PC-9 (cell line): ENCODE results near the gene PLOD2. TPM values are rescaled to one million over a fixed set of nuclear protein-coding genes. Genes with fewer than 3 reads are reported as not detected.

ENCODE experiments used
- BruUV-seq: library from RNA; stranded (reverse); fragments of 400-500 nt; replicated peaks from 2 replicates; lab custom pipeline; 2021; lab: Mats Ljungman, UMichigan
- CTCF ChIA-PET: fragments of 300-600 bp; sonication (Branson Sonifier 250); formaldehyde crosslinking; loops from one replicate; lab custom pipeline; 2022; ENCODE audit warnings: antibody characterized with exemption; lab: Charles Lee
- POLR2A ChIA-PET: fragments of 300-600 bp; sonication (Branson Sonifier 250); formaldehyde crosslinking; loops from one replicate; lab custom pipeline; 2022; ENCODE audit warnings: antibody characterized with exemption; ENCODE audit not compliant: unreplicated experiment; lab: Charles Lee
- DNase-seq, 2 experiments: peaks; one replicate each; pipeline versions ENCODE4 v3.0.0 to v3.0.0-alpha.2; 2015 to 2022; ENCODE audit warnings: mixed read lengths in 1 of 2
- H2AFZ ChIP-seq: fragments of 200-600 bp; sonication (generic); 2 replicates; pipeline ENCODE4 v1.8.1; 2017; ENCODE audit warnings: antibody characterized with exemption
- H3F3A ChIP-seq: fragments of 200-600 bp; sonication (generic); 2 replicates; pipeline ENCODE4 v1.8.1; 2017; ENCODE audit warnings: antibody characterized with exemption, mild to moderate bottlenecking, low read depth; ENCODE audit not compliant: insufficient read depth
- H3K27ac ChIP-seq: fragments of 200-600 bp; sonication (generic); 2 replicates; pipeline ENCODE4 v1.6.1; 2016; ENCODE audit warnings: mixed run types
- H3K27me3 ChIP-seq: fragments of 200-600 bp; sonication (generic); 2 replicates; pipeline ENCODE4 v1.6.1; 2016; ENCODE audit warnings: low read depth, mixed run types; ENCODE audit not compliant: insufficient read depth
- H3K36me3 ChIP-seq: fragments of 200-600 bp; sonication (generic); 2 replicates; pipeline ENCODE4 v1.6.1; 2016; ENCODE audit warnings: low read depth, mixed run types
- H3K4me1 ChIP-seq: fragments of 200-600 bp; sonication (generic); replicated peaks from 2 replicates; pipeline ENCODE4 v1.6.1; 2016; ENCODE audit warnings: mixed run types; ENCODE audit not compliant: insufficient read depth
- H3K4me2 ChIP-seq: fragments of 200-600 bp; sonication (generic); 2 replicates; pipeline ENCODE4 v1.6.1; 2017; ENCODE audit warnings: mixed run types
- H3K4me3 ChIP-seq: fragments of 200-600 bp; sonication (generic); 2 replicates; pipeline ENCODE4 v1.6.1; 2016; ENCODE audit warnings: mixed run types
- H3K79me2 ChIP-seq: fragments of 200-600 bp; sonication (generic); 2 replicates; pipeline ENCODE4 v1.6.1; 2017; ENCODE audit warnings: low read depth, mixed run types
- H3K9me2 ChIP-seq: fragments of 200-600 bp; sonication (generic); 2 replicates; pipeline ENCODE4 v1.8.1; 2017; ENCODE audit warnings: mild to moderate bottlenecking; ENCODE audit not compliant: insufficient read depth
- H3K9me3 ChIP-seq: fragments of 200-600 bp; sonication (generic); 2 replicates; pipeline ENCODE4 v1.8.1; 2016; ENCODE audit warnings: low read depth; ENCODE audit not compliant: insufficient read depth
- H4K20me1 ChIP-seq: fragments of 200-600 bp; sonication (generic); 2 replicates; pipeline ENCODE4 v1.8.1; 2017; ENCODE audit not compliant: insufficient read depth
- EZH2 ChIP-seq: fragments of 200-600 bp; sonication (generic); IDR thresholded peaks from 2 replicates; pipeline ENCODE4 v1.8.0; 2017; ENCODE audit warnings: antibody characterized with exemption, low read depth
- intact Hi-C: fragments of 100-400 bp; cut with micrococcal nuclease; formaldehyde crosslinking; loops from one replicate; pipeline ENCODE4 v1.10.0; 2022; ENCODE audit not compliant: unreplicated experiment
- total RNA-seq: library from RNA; stranded (reverse); gene quantifications from 2 replicates; pipeline ENCODE4 v1.2.3, GENCODE V29; 2021
- TF ChIP-seq, protein P1 (sequence below): fragments of 200-600 bp; sonication (generic); conservative IDR thresholded peaks from 2 replicates; pipeline ENCODE4 v1.6.1; 2017; ENCODE audit warnings: mixed run types, antibody characterized with exemption, mild to moderate bottlenecking, moderate library complexity

The PLOD2 gene
- total RNA-seq, 1 experiment from 2014 or later, result 30.3 TPM

- H3K79me2 ChIP-seq, result no peaks in the 10 kb centered on the region
- H3K4me2 ChIP-seq, result no peak overlapping the region
- H3K4me3 ChIP-seq, result no peak overlapping the region
- H3K27me3 ChIP-seq, result no peaks in the 10 kb centered on the region
- no peaks in the 10 kb centered on the region for H3K9me3 ChIP-seq
- H3K4me1 ChIP-seq, result no peaks in the 10 kb centered on the region
- ChIA-PET CTCF (no interaction called here), POLR2A (no interaction called here)
- intact Hi-C loops, result no loop called here
- no peaks in the 10 kb centered on the region for H4K20me1 ChIP-seq
- no peaks in the 10 kb centered on the region for H3K36me3 ChIP-seq
- BruUV-seq, result no TSS peak
- H3K9me2 ChIP-seq, result no peaks in the 10 kb centered on the region; the same call in 1 of the 2 replicates
- DNase-seq, result no peak
- no peak overlapping the region for H2AFZ ChIP-seq
- TF ChIP-seq, protein P1, sequence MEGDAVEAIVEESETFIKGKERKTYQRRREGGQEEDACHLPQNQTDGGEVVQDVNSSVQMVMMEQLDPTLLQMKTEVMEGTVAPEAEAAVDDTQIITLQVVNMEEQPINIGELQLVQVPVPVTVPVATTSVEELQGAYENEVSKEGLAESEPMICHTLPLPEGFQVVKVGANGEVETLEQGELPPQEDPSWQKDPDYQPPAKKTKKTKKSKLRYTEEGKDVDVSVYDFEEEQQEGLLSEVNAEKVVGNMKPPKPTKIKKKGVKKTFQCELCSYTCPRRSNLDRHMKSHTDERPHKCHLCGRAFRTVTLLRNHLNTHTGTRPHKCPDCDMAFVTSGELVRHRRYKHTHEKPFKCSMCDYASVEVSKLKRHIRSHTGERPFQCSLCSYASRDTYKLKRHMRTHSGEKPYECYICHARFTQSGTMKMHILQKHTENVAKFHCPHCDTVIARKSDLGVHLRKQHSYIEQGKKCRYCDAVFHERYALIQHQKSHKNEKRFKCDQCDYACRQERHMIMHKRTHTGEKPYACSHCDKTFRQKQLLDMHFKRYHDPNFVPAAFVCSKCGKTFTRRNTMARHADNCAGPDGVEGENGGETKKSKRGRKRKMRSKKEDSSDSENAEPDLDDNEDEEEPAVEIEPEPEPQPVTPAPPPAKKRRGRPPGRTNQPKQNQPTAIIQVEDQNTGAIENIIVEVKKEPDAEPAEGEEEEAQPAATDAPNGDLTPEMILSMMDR, result no peak
- TF ChIP-seq EZH2, result no peak
- no peaks in the 10 kb centered on the region for H3F3A ChIP-seq
- no peak overlapping the region for H3K27ac ChIP-seq
Observed at GRCh38 chr3:146086211-146086610, 74.8 kb downstream of the PLOD2 start.

DNA sequence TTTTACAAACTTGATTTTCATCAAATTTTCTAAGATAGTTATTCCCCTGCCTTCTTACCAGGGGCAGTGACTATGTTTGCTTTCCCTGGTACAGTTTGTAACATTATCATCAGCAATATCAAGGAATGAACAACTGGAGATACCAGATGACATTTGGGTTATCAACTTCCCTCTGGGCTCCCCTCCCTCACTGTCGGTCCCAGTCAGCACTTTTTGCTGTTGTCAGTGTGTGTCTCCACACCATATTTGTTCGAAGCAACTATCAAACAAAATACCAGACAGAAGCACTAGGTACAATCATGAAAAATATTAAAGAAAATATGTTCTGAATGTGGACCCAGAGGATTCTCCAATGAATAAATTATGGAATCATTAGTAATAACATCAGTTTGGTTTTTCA is 75.3 kb downstream of the PLOD2 start:
- ChIA-PET POLR2A (no interaction called here), CTCF (no interaction called here)
- DNase-seq, result no peak
- intact Hi-C loops, result no loop called here
- H4K20me1 ChIP-seq, result no peaks in the 10 kb centered on the region
- H3K27me3 ChIP-seq, result no peaks in the 10 kb centered on the region
- H3K4me2 ChIP-seq, result no peak overlapping the region
- no peaks in the 10 kb centered on the region; the same call in 1 of the 2 replicates for H3K9me2 ChIP-seq
- no peaks in the 10 kb centered on the region for H3K79me2 ChIP-seq
- no peaks in the 10 kb centered on the region for H3K36me3 ChIP-seq
- H3K9me3 ChIP-seq, result no peaks in the 10 kb centered on the region
- H2AFZ ChIP-seq, result no peak overlapping the region
- no peak overlapping the region for H3K4me3 ChIP-seq
- H3F3A ChIP-seq, result no peaks in the 10 kb centered on the region
- no TSS peak for BruUV-seq
- no peak for TF ChIP-seq EZH2
- TF ChIP-seq, protein P1, result no peak
- no peaks in the 10 kb centered on the region for H3K4me1 ChIP-seq
- no peak overlapping the region for H3K27ac ChIP-seq

GRCh38 chr3:146080578-146080977 is 80.4 kb downstream of the PLOD2 start:
- H3K36me3 ChIP-seq, result no peaks in the 10 kb centered on the region
- H4K20me1 ChIP-seq, result no peaks in the 10 kb centered on the region
- no peaks in the 10 kb centered on the region for H3K9me2 ChIP-seq
- no TSS peak for BruUV-seq
- no peaks in the 10 kb centered on the region for H3K9me3 ChIP-seq
- DNase-seq, result no peak
- CTCF ChIA-PET, result no interaction called here
- no peaks in the 10 kb centered on the region for H3K27me3 ChIP-seq
- H3K27ac ChIP-seq, result no peak overlapping the region
- intact Hi-C loops, result no loop called here
- POLR2A ChIA-PET, result interaction anchor here (0.7 kb wide), 1 partner anchor 497 kb away, joined by 5 read pairs; no protein-coding TSS in a partner anchor
- H3K79me2 ChIP-seq, result no peaks in the 10 kb centered on the region
- H3F3A ChIP-seq, result no peaks in the 10 kb centered on the region
- no peak overlapping the region for H2AFZ ChIP-seq
- TF ChIP-seq EZH2, result no peak
- TF ChIP-seq, protein P1, result no peak
- no peak overlapping the region for H3K4me2 ChIP-seq
- no peaks in the 10 kb centered on the region for H3K4me1 ChIP-seq
- H3K4me3 ChIP-seq, result no peak overlapping the region
